GM12801 (cell line): Measurements from ENCODE around the gene ALG8.

Experiments used
- CTCF ChIP-seq: IDR thresholded peaks from one replicate; pipeline ENCODE4 v1.5.1; 2011; ENCODE audit warnings: control low read depth; ENCODE audit not compliant: insufficient read length; ENCODE audit errors: extremely low read depth

The ALG8 gene

GRCh38 chr11:78061088-78061920, 78.1 kb downstream of the ALG8 start:
- TF ChIP-seq CTCF, result no peak

GRCh38 chr11:78060533-78060932, 78.9 kb downstream of the ALG8 start:
- no peak for TF ChIP-seq CTCF

GRCh38 chr11:78057462-78058055, 81.9 kb downstream of the ALG8 start:
- no peak for TF ChIP-seq CTCF

GRCh38 chr11:78056093-78056492, 83.3 kb downstream of the ALG8 start:
- no peak for TF ChIP-seq CTCF

GRCh38 chr11:78054971-78055370, 84.5 kb downstream of the ALG8 start:
- TF ChIP-seq CTCF, result no peak

GRCh38 chr11:78050964-78051831, 88.2 kb downstream of the ALG8 start:
- no peak for TF ChIP-seq CTCF
